Peyer's patch (tissue), 4 donors: ENCODE measurements around the gene ADAM12.

Experiments used
- POLR2A ChIP-seq, 2 donors: fragments of 450-650 bp; IDR thresholded peaks; one replicate each; pipeline ENCODE4 v1.5.1; 2017; ENCODE audit warnings: antibody characterized with exemption in 2 of 2, mild to moderate bottlenecking in 2 of 2, moderate library complexity in 2 of 2
- TF ChIP-seq, protein P1 (sequence below), 6 experiments: fragments of 450-650 bp in 4 of 6; fragments of 200-600 bp in 2 of 6; sonication (generic) in 1 of 6; IDR thresholded peaks; one replicate each; pipeline ENCODE4 v1.5.1; 2017 to 2019; ENCODE audit warnings: antibody characterized with exemption in 6 of 6, mild to moderate bottlenecking in 3 of 6, moderate library complexity in 1 of 6

- TF ChIP-seq, protein P1, sequence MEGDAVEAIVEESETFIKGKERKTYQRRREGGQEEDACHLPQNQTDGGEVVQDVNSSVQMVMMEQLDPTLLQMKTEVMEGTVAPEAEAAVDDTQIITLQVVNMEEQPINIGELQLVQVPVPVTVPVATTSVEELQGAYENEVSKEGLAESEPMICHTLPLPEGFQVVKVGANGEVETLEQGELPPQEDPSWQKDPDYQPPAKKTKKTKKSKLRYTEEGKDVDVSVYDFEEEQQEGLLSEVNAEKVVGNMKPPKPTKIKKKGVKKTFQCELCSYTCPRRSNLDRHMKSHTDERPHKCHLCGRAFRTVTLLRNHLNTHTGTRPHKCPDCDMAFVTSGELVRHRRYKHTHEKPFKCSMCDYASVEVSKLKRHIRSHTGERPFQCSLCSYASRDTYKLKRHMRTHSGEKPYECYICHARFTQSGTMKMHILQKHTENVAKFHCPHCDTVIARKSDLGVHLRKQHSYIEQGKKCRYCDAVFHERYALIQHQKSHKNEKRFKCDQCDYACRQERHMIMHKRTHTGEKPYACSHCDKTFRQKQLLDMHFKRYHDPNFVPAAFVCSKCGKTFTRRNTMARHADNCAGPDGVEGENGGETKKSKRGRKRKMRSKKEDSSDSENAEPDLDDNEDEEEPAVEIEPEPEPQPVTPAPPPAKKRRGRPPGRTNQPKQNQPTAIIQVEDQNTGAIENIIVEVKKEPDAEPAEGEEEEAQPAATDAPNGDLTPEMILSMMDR (IDR thresholded peaks at IDR 0.05), result no peak
- TF ChIP-seq POLR2A (IDR thresholded peaks at IDR 0.05), result no peak
Observed at GRCh38 chr10:126175641-126176262, 212.5 kb downstream of the ADAM12 start.
